Common myeloid progenitor, CD34-positive (primary cell): ENCODE results near the gene POLH. TPM values are rescaled to one million over a fixed set of nuclear protein-coding genes. Genes with fewer than 3 reads are reported as not detected.
"Not testable (repeated sequence)": the region's sequence is repeated elsewhere in the genome, so short reads cannot be mapped to it uniquely, and the experiment has no call there.

Source experiments
- CTCF ChIA-PET: fragments of 350-600 bp; sonication (Branson Sonifier 250); formaldehyde crosslinking; loops from one replicate; lab custom pipeline; 2021; ENCODE audit warnings: antibody characterized with exemption; lab: Charles Lee
- POLR2A ChIA-PET: fragments of 350-600 bp; sonication (Branson Sonifier 250); formaldehyde crosslinking; loops from one replicate; lab custom pipeline; 2021; ENCODE audit warnings: antibody characterized with exemption; lab: Charles Lee
- DNase-seq, 3 donors: peaks; one replicate each; pipeline versions ENCODE4 v3.0.0 to v3.0.0-alpha.2; 2013
- H3K27ac ChIP-seq, 2 experiments: 1 replicate in 1 of 2; 2 replicates in 1 of 2; pipeline ENCODE4 v1.7.0; 2013; ENCODE audit warnings: inconsistent platforms in 2 of 2, low read length in 2 of 2, mild to moderate bottlenecking in 2 of 2, low read depth in 1 of 2, moderate library complexity in 1 of 2; ENCODE audit not compliant: severe bottlenecking in 2 of 2, insufficient read depth in 1 of 2, poor library complexity in 1 of 2
- H3K27me3 ChIP-seq, 5 experiments: replicated peaks in 2 of 5; 1 replicate in 3 of 5; 2 replicates in 2 of 5; pipeline versions ENCODE4 v1.6.1 to v1.7.0; 2013; ENCODE audit warnings: low read length in 4 of 5, mild to moderate bottlenecking in 2 of 5, moderate library complexity in 2 of 5, inconsistent platforms in 1 of 5; ENCODE audit not compliant: insufficient read depth in 5 of 5, control insufficient read depth in 4 of 5
- H3K36me3 ChIP-seq, 4 experiments: 1 replicate in 2 of 4; 2 replicates in 2 of 4; pipeline versions ENCODE4 v1.6.1 to v1.7.0; 2013; ENCODE audit warnings: low read length in 3 of 4, control low read depth in 1 of 4, mild to moderate bottlenecking in 1 of 4; ENCODE audit not compliant: control insufficient read depth in 4 of 4, insufficient read depth in 4 of 4
- H3K4me1 ChIP-seq, 4 experiments: 1 replicate in 3 of 4; 2 replicates in 1 of 4; pipeline versions ENCODE4 v1.6.1 to v1.7.1; 2013; ENCODE audit warnings: low read length in 3 of 4, mild to moderate bottlenecking in 3 of 4, control low read depth in 1 of 4, inconsistent platforms in 1 of 4, moderate library complexity in 1 of 4; ENCODE audit not compliant: control insufficient read depth in 4 of 4, insufficient read depth in 4 of 4; ENCODE audit errors: control extremely low read depth in 1 of 4
- H3K4me3 ChIP-seq, 7 experiments: 1 replicate in 4 of 7; 2 replicates in 3 of 7; pipeline versions ENCODE4 v1.5.1 to v1.7.0; 2013; ENCODE audit warnings: mild to moderate bottlenecking in 7 of 7, low read length in 6 of 7, moderate library complexity in 6 of 7, inconsistent platforms in 2 of 7, low read depth in 2 of 7, control low read depth in 1 of 7; ENCODE audit not compliant: insufficient read depth in 4 of 7, control insufficient read depth in 1 of 7; ENCODE audit errors: extremely low read depth in 1 of 7
- H3K9me3 ChIP-seq, 5 experiments: 1 replicate in 4 of 5; 2 replicates in 1 of 5; pipeline versions ENCODE4 v1.6.1 to v1.7.1; 2013; ENCODE audit warnings: low read length in 4 of 5, mild to moderate bottlenecking in 2 of 5, inconsistent platforms in 1 of 5, low read depth in 1 of 5, moderate library complexity in 1 of 5; ENCODE audit not compliant: control insufficient read depth in 4 of 5, insufficient read depth in 2 of 5; ENCODE audit errors: control extremely low read depth in 1 of 5
- WGBS: methylation state at CpG from one replicate; pipeline ENCODE4 v1.1.5; 2013; ENCODE audit not compliant: insufficient coverage; 5-methylcytosine and 5-hydroxymethylcytosine counted together
- polyA plus RNA-seq: library from polyadenylated mRNA; unstranded; fragments of 120-200 nt; gene quantifications from one replicate; pipeline ENCODE4 v1.2.1, GENCODE V29; 2013

Gene POLH
- 10.9 TPM for polyA plus RNA-seq

- Histone ChIP-seq H3K27ac (peak within 1 kb of the TSS; percentile 77 to 93), H3K36me3 (peaks cover 10 to 25% (median 17%) of the 10 kb centered on the region in 4 experiments), H3K4me3 (peak within 1 kb of the TSS; percentile 89 to 99 (median 96)), H3K9me3 (no peaks in the 10 kb centered on the region), H3K4me1 (peaks cover 9 to 23% (median 21%) of the 10 kb centered on the region in 4 experiments), H3K27me3 (no peaks in the 10 kb centered on the region)
- under 1% methylated on average over 70 of the region's 76 CpGs for WGBS
- POLR2A ChIA-PET = interaction anchor here (0.7 kb wide), 1 partner anchor 9 kb away, joined by 3 read pairs; no protein-coding TSS in a partner anchor
- DNase-seq = peak; percentile 91 to 93 (median 93)
- CTCF ChIA-PET = interaction anchor here (0.6 kb wide), 1 partner anchor 118 kb away, joined by 3 read pairs; no protein-coding TSS in a partner anchor
Observed at GRCh38 chr6:43575772-43576551, at the start of gene POLH, which contains the start of gene XPO5. Gene POLH (plus strand): TSS chr6:43576185. CDS start chr6:43582320, 6,135 bp downstream. Gene XPO5 (minus strand): TSS chr6:43576038. CDS start chr6:43575864, 174 bp downstream.

GRCh38 chr6:43532201-43532600, 43.8 kb upstream of the POLH start:
- DNase-seq = no peak
- Histone ChIP-seq H3K27me3 (no peaks in the 10 kb centered on the region), H3K36me3 (peaks cover 16 to 76% (median 54%) of the 10 kb centered on the region in 4 experiments), H3K4me3 (no peak overlapping the region), H3K4me1 (no peaks in the 10 kb centered on the region), H3K9me3 (no peaks in the 10 kb centered on the region), H3K27ac (no peak overlapping the region)
- ChIA-PET CTCF (no interaction called here), POLR2A (no interaction called here)
- WGBS = no CpG with 5 or more reads among the region's 1 CpG

GRCh38 chr6:43538986-43539385, 37.0 kb upstream of the POLH start:
- H3K4me3 ChIP-seq, DNase-seq, H3K27ac ChIP-seq, POLR2A ChIA-PET, H3K9me3 ChIP-seq, H3K4me1 ChIP-seq, H3K27me3 ChIP-seq: not testable (repeated sequence)
- peaks cover 16 to 55% (median 39%) of the 10 kb centered on the region in 4 experiments for H3K36me3 ChIP-seq
- CTCF ChIA-PET = interaction anchor here (1.4 kb wide), 1 partner anchor 33 kb away, joined by 3 read pairs; no protein-coding TSS in a partner anchor
- WGBS = 97% methylated on average over 5 of the region's 17 CpGs

GRCh38 chr6:43539409-43539808, 36.6 kb upstream of the POLH start:
- WGBS = 98% methylated on average over 19 of the region's 20 CpGs
- not testable (repeated sequence) for DNase-seq

GRCh38 chr6:43540507-43540906, 35.5 kb upstream of the POLH start:
- Histone ChIP-seq H3K27ac (no peak overlapping the region), H3K36me3 (peaks cover 22 to 61% (median 42%) of the 10 kb centered on the region in 4 experiments), H3K27me3 (no peaks in the 10 kb centered on the region), H3K4me1 (no peaks in the 10 kb centered on the region), H3K4me3 (no peak overlapping the region), H3K9me3 (no peaks in the 10 kb centered on the region)
- POLR2A ChIA-PET = no interaction called here
- no peak for DNase-seq
- 100% methylated on average over 4 of the region's 5 CpGs for WGBS
- CTCF ChIA-PET = no interaction called here

More at GRCh38 chr6:43539409-43539808, 36.6 kb upstream of the POLH start:
- H3K4me3 ChIP-seq, CTCF ChIA-PET, H3K27me3 ChIP-seq, H3K9me3 ChIP-seq, H3K27ac ChIP-seq, POLR2A ChIA-PET, H3K4me1 ChIP-seq: not testable (repeated sequence)
- peaks cover 18 to 57% (median 38%) of the 10 kb centered on the region in 4 experiments for H3K36me3 ChIP-seq

GRCh38 chr6:43541774-43542471, 34.1 kb upstream of the POLH start:
- peaks cover 22 to 75% (median 44%) of the 10 kb centered on the region in 4 experiments for H3K36me3 ChIP-seq
- CTCF ChIA-PET = no interaction called here
- WGBS = 100% methylated on average over 1 of the region's 8 CpGs

More at GRCh38 chr6:43541774-43542471, 34.1 kb upstream of the POLH start:
- Histone ChIP-seq H3K4me3 (no peak overlapping the region), H3K9me3 (no peaks in the 10 kb centered on the region), H3K4me1 (no peaks in the 10 kb centered on the region), H3K27me3 (no peaks in the 10 kb centered on the region), H3K27ac (no peak overlapping the region)
- no peak for DNase-seq
- POLR2A ChIA-PET = no interaction called here
